Activated CD8-positive, alpha-beta memory T cell treated with anti-CD3 and anti-CD28 coated beads, Interleukin-2, amount 10 ng/mL, durations not matched to agents 7 days and 5 days (primary cell): ENCODE measurements around the gene SLC45A1. TPM values are rescaled to one million over a fixed set of nuclear protein-coding genes. Genes with fewer than 3 reads are reported as not detected.

Experiments
- ATAC-seq: fragments of 150-1000 bp; cut with Tn5 transposase; one replicate; pipeline ENCODE4 v1.10.0; 2021; ENCODE audit warnings: moderate library complexity
- CTCF ChIA-PET: fragments of 350-600 bp; sonication (Branson Sonifier 250); formaldehyde crosslinking; loops from one replicate; lab custom pipeline; 2021; ENCODE audit warnings: antibody characterized with exemption; lab: Charles Lee
- DNase-seq: peaks from one replicate; pipeline ENCODE4 v3.0.0-alpha.2; 2020
- H3K27ac Mint-ChIP-seq: one replicate; pipeline ENCODE4 v1.8.0; 2021; ENCODE audit warnings: mild to moderate bottlenecking, mixed read lengths
- H3K27me3 Mint-ChIP-seq: one replicate; pipeline ENCODE4 v1.8.0; 2021; ENCODE audit warnings: mixed read lengths
- H3K36me3 Mint-ChIP-seq: one replicate; pipeline ENCODE4 v1.8.0; 2021; ENCODE audit warnings: mild to moderate bottlenecking, mixed read lengths
- H3K4me1 Mint-ChIP-seq: one replicate; pipeline ENCODE4 v1.8.0; 2021; ENCODE audit warnings: mixed read lengths
- H3K4me3 Mint-ChIP-seq: one replicate; pipeline ENCODE4 v1.8.0; 2021; ENCODE audit warnings: mild to moderate bottlenecking, moderate library complexity, mixed read lengths
- H3K9me3 Mint-ChIP-seq: one replicate; pipeline ENCODE4 v1.8.0; 2022; ENCODE audit warnings: low read depth, mixed read lengths
- total RNA-seq, 2 experiments: library from RNA; stranded (reverse); gene quantifications; one replicate each; pipeline ENCODE4 v1.2.3, GENCODE V29; 2021

SLC45A1 gene
- total RNA-seq, 2 experiments from 2014 or later = 0.12 to 0.26 TPM

DNA sequence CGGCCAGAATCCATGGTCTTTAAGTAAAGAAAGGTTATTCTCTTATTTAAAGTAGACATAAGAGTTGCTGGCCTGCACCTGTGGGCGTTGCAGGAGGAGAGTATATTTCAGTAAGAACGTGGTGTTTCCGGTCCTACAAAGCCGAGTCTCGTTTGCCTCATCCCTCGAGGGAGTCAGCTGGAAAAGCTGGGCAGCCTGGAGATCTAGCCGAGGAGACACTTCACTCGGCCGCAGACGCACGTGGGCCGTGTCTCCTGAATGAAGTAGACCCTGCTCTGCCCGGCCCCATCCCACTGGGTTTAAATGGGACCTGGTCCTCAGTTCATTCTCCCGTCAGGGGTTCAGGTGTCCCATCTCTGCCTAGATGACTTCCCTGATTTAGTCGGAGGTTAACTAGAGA, 14.9 kb downstream of the SLC45A1 start:
- Mint-ChIP-seq H3K27ac (no peak overlapping the region), H3K36me3 (no peaks in the 10 kb centered on the region), H3K9me3 (no peaks in the 10 kb centered on the region), H3K4me3 (no peak overlapping the region), H3K27me3 (no peaks in the 10 kb centered on the region), H3K4me1 (peaks cover 5% of the 10 kb centered on the region)
- DNase-seq (no peak), ATAC-seq (no peak)
- CTCF ChIA-PET = no interaction called here

DNA sequence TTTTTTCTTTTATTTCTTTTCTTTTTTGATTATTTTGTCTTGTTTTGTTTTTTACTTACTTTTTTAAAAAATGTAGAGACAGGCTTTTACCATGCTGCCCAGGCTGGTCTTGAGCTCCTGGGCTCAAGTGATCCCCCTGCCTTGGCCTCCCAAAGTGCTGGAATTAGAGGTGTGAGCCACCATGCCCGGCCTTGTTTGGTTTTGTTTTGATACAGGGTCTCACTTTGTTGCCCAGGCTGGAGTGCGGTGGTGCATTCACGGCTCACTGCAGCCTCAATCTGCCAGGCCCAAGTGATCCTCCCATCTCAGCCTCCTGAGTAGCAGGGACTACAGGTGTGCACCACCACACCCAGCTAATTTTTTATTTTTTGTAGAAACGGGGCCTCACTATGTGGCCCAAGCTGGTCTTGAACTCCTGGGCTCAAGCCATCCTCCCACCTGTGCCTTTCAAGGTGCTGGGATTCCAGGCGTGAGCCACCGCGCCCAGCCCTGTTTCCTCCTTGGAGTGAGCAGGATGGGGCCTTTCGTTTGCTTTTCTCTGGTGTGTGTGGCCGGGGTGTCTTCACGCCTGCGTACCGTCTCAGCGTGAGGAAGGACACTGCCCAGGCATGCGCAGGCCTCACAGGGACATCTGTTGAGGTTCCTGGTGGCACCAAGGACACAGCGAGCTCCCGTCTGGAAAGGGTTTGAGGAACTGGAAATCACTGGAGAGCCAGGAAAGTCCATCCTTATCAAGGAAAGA, 15.5 kb downstream of the SLC45A1 start:
- no peak overlapping the region for H3K4me3 Mint-ChIP-seq
- H3K27me3 Mint-ChIP-seq = no peaks in the 10 kb centered on the region
- ATAC-seq = no peak
- H3K27ac Mint-ChIP-seq = no peak overlapping the region
- CTCF ChIA-PET = interaction anchor here (1.4 kb wide), 1 partner anchor 16 kb away, joined by 4 read pairs; no protein-coding TSS in a partner anchor
- no peaks in the 10 kb centered on the region for H3K9me3 Mint-ChIP-seq
- DNase-seq = no peak
- no peaks in the 10 kb centered on the region for H3K36me3 Mint-ChIP-seq
- H3K4me1 Mint-ChIP-seq = peaks cover 5% of the 10 kb centered on the region

DNA sequence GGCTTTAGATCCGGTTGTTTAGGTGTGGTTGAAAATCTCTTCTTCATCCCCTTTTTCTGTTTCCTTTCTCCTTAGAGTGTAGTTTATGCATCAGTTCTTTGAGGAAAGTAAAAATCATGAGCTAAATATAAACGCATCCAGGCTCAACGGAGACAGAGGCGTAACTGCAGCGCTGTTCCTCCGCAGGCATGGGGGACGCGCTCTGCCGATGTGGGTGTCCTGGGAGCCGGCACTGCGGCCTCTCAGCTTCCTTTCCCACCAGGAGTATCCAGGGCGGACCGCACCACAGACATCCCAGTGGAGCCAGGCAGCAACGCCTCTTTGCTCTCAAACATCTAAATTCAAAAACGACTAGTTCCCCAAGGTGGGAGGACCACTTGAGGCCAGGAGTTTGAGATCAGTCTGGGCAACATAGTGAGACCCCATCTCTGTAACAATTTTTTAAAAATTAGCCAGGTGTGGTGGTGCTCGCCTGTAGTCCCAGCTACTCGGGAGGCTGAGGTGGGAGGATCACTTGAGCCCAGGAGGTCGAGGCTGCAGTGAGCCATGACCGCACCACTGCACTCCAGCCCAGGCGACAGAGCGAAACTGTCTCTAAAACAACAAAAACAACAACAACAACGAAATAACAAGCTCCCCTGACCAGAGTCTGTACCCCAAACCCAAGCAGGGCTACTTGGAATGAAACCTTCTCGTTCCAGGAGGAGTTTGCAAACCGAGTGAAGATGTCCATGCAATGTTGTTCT, 16.4 kb downstream of the SLC45A1 start:
- Mint-ChIP-seq H3K27ac (no peak overlapping the region), H3K4me3 (no peak overlapping the region), H3K4me1 (peaks cover 5% of the 10 kb centered on the region), H3K27me3 (no peaks in the 10 kb centered on the region), H3K9me3 (no peaks in the 10 kb centered on the region), H3K36me3 (no peaks in the 10 kb centered on the region)
- ATAC-seq = no peak
- no peak for DNase-seq
- CTCF ChIA-PET = interaction anchor here (1.4 kb wide), 1 partner anchor 15 kb away, joined by 4 read pairs; no protein-coding TSS in a partner anchor

DNA sequence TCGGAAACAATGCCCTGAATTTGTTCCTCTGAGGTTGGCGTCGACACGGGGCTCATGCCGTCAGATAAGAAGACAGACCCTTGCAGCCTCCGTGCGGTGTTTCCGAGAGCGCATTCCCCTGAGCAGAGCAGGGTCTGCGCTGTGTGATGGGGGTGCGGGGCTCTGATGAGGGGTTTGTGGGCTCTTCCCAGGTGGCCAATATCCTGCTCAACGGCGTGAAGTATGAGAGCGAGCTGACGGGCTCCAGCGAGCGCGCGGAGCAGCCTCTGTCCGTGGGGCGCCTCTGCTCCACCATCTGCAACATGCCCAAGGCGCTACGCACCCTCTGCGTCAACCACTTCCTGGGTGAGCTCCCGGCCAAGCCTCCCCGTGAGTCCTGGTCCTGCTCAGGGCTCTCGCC, 17.3 kb downstream of the SLC45A1 start:
- Mint-ChIP-seq H3K4me1 (no peaks in the 10 kb centered on the region), H3K9me3 (no peaks in the 10 kb centered on the region), H3K36me3 (no peaks in the 10 kb centered on the region), H3K27me3 (no peaks in the 10 kb centered on the region), H3K4me3 (no peak overlapping the region), H3K27ac (no peak overlapping the region)
- DNase-seq (no peak), ATAC-seq (no peak)
- CTCF ChIA-PET = no interaction called here

DNA sequence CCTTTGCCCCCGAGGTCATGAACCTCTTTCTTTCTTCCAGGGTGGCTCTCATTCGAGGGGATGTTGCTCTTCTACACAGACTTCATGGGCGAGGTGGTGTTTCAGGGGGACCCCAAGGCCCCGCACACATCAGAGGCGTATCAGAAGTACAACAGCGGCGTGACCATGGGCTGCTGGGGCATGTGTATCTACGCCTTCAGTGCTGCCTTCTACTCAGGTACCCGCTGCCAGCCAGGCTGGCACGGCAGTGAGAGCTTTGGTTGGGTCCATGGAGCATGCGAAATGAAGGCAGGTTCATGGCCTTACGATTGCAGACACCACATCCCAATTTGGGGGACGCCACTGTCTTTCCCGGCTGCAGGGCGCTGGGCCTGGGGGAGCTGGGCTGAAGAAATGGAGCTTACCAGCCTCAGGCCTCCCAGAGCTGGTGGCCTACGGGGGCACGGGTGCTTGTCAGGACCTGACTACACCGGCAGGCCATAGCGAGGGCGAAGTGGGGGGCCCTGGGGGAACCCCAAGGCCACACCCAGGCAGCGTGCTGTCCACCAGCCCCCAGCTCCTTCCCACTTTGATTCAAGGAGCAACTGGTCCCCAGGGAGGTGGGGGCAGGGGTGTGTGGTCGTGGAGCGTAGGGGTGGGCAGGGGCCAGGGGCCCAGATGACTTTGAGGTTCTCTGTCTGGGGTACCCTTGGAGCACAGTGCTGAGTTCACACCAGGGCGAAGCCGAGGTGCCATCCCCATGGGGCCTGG, 20.0 kb downstream of the SLC45A1 start:
- no peak for DNase-seq
- Mint-ChIP-seq H3K36me3 (no peaks in the 10 kb centered on the region), H3K4me3 (no peak overlapping the region), H3K27me3 (no peaks in the 10 kb centered on the region), H3K9me3 (no peaks in the 10 kb centered on the region), H3K4me1 (no peaks in the 10 kb centered on the region), H3K27ac (no peak overlapping the region)
- CTCF ChIA-PET = interaction anchor here (1.5 kb wide), 1 partner anchor 24 kb away, joined by 3 read pairs; no protein-coding TSS in a partner anchor
- ATAC-seq = no peak

DNA sequence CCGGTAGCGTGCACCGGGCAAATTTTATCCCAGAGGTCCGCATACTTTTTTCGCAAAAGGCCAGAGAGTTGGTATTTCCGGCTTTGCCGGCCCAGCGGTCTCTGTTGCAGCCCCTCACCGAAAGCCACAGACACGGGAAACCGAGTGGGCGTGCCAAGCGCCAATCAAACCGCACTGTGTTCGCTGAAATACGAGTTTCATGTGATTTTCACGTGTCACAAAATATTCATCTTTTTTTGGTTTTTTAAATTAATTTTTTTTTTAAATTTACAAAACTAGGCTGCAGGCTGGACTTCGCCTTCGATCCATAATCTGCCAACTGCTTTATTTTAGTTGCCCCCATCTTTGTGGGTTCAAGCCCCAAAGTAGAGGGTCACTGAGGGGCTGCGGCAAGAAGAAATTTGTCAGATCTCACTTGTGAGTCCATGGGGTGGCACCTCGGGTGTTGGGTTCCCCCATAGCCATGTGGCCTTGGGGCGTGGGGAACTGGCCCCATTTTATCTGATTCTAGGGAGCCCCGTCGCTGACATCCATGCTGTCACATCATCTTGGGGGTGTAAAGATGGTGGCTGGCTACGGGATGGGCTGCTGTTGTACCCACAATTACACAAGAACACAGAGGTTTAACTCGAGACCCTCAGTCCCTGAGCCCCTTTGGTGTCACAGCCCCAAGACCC, 20.8 kb downstream of the SLC45A1 start:
- no peaks in the 10 kb centered on the region for H3K4me1 Mint-ChIP-seq
- H3K27ac Mint-ChIP-seq = no peak overlapping the region
- no peak overlapping the region for H3K4me3 Mint-ChIP-seq
- CTCF ChIA-PET = interaction anchor here (1.5 kb wide), 1 partner anchor 25 kb away, joined by 3 read pairs; no protein-coding TSS in a partner anchor
- H3K9me3 Mint-ChIP-seq = no peaks in the 10 kb centered on the region
- ATAC-seq (no peak), DNase-seq (no peak)
- H3K27me3 Mint-ChIP-seq = no peaks in the 10 kb centered on the region
- no peaks in the 10 kb centered on the region for H3K36me3 Mint-ChIP-seq

DNA sequence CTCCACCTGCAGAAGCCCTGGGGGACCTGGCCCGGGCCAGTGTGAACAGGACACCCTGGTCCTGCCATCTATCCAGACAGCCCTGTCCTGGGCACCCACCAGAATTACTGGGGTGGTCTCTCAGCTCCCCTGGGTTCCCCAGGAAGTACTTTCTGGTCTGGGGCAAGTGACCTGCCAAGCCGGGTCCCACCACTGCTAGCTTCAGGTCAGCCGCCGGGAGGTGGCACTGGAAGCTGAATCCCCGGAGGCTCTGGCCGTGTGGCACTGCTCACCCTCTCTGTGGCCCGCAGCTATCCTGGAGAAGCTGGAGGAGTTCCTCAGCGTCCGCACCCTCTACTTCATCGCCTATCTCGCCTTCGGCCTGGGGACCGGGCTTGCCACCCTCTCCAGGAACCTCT, 21.3 kb downstream of the SLC45A1 start:
- DNase-seq = no peak
- ATAC-seq = no peak
- no peaks in the 10 kb centered on the region for H3K27me3 Mint-ChIP-seq
- H3K27ac Mint-ChIP-seq = no peak overlapping the region
- CTCF ChIA-PET = no interaction called here
- no peak overlapping the region for H3K4me3 Mint-ChIP-seq
- no peaks in the 10 kb centered on the region for H3K36me3 Mint-ChIP-seq
- H3K9me3 Mint-ChIP-seq = no peaks in the 10 kb centered on the region
- no peaks in the 10 kb centered on the region for H3K4me1 Mint-ChIP-seq

DNA sequence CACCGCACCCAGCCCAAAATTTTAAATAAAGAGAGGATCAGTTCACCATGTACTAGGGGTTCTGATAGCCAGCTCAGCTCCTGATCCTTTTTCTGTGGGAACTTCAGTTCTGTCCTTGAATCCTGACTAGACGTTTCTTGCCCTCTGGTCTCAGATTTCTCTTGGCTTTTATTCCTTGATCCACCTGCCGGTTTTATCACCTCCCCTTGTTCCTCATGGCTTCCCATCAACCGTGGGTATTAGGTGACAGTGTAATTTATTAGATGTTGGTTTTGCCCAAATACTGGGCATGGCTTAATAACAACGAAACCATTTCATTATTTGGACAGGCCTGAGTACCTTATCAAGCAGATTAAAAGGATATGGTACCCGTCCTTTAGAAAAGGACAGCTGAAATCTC, 22.5 kb downstream of the SLC45A1 start:
- no peaks in the 10 kb centered on the region for H3K9me3 Mint-ChIP-seq
- no peak overlapping the region for H3K4me3 Mint-ChIP-seq
- H3K36me3 Mint-ChIP-seq = no peaks in the 10 kb centered on the region
- ATAC-seq (no peak), DNase-seq (no peak)
- H3K27me3 Mint-ChIP-seq = no peaks in the 10 kb centered on the region
- CTCF ChIA-PET = no interaction called here
- no peak overlapping the region for H3K27ac Mint-ChIP-seq
- no peaks in the 10 kb centered on the region for H3K4me1 Mint-ChIP-seq

DNA sequence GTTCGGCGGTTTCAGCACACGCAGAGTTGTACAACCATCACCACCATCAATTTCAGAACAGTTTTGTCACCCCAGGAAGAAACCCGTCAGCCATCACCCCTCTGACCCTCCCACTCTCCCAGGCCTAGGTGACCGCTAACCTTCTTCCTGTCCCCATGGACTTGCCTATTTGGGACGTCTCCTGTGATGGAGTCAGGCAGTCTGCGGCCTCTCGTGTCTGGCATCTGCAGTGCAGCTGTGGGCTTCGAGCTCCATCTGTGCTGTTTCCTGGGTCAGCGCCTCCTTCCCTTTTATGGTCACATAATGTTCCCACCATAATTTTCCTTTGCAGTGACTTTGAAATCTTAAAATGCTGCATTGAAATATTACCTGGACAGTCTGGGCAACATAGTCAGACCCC, 24.4 kb downstream of the SLC45A1 start:
- DNase-seq (no peak), ATAC-seq (no peak)
- no peak overlapping the region for H3K4me3 Mint-ChIP-seq
- no peaks in the 10 kb centered on the region for H3K27me3 Mint-ChIP-seq
- H3K36me3 Mint-ChIP-seq = no peaks in the 10 kb centered on the region
- H3K4me1 Mint-ChIP-seq = no peaks in the 10 kb centered on the region
- CTCF ChIA-PET = interaction anchor here (1.5 kb wide), 1 partner anchor 310 kb away, joined by 3 read pairs; no protein-coding TSS in a partner anchor
- no peaks in the 10 kb centered on the region for H3K9me3 Mint-ChIP-seq
- no peak overlapping the region for H3K27ac Mint-ChIP-seq

DNA sequence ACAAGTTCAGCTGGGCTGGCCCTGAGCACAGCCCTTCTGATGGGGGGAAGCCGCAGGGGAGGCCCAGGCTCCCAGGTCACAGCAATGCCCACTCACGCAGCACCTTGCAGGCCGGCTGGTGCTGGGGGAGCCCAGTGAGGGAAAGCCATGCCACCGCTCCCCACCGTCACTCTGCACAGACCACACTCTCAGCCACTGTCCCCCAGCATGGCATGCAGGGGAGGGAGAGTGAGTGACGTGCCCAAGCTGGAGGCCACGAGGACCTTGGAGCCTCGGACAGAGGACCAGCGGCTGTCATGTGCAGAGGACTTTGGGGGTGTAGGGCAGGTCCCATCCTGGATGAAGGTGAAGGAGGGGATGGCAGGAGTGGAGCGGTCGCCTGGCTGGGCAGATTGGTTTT, 25.1 kb downstream of the SLC45A1 start:
- CTCF ChIA-PET = interaction anchor here (1.5 kb wide), 1 partner anchor 311 kb away, joined by 3 read pairs; no protein-coding TSS in a partner anchor
- H3K36me3 Mint-ChIP-seq = no peaks in the 10 kb centered on the region
- H3K4me3 Mint-ChIP-seq = no peak overlapping the region
- no peaks in the 10 kb centered on the region for H3K27me3 Mint-ChIP-seq
- H3K9me3 Mint-ChIP-seq = no peaks in the 10 kb centered on the region
- DNase-seq (no peak), ATAC-seq (no peak)
- H3K4me1 Mint-ChIP-seq = no peaks in the 10 kb centered on the region
- no peak overlapping the region for H3K27ac Mint-ChIP-seq

DNA sequence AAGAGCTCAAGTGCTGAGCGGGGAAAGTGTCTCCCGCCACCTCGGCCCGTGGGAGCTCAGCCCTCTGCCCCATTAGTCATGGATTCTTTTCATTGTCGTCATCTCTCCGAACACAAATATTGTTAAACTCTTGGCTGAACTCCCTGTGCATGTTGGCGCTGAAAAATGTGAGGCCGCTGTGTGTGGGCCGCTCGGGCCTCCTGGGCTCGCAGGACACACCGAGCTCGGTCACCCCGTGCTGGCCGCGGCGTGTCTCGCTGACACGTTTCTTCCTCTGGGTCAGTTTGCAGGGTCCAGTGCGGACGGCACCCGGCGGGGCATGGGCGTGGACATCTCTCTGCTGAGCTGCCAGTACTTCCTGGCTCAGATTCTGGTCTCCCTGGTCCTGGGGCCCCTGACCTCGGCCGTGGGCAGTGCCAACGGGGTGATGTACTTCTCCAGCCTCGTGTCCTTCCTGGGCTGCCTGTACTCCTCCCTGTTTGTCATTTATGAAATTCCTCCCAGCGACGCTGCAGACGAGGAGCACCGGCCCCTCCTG, 25.6 kb downstream of the SLC45A1 start:
- ATAC-seq (no peak), DNase-seq (no peak)
- no peaks in the 10 kb centered on the region for H3K27me3 Mint-ChIP-seq
- H3K36me3 Mint-ChIP-seq = no peaks in the 10 kb centered on the region
- H3K4me1 Mint-ChIP-seq = no peaks in the 10 kb centered on the region
- CTCF ChIA-PET = interaction anchor here (1.5 kb wide), 1 partner anchor 311 kb away, joined by 3 read pairs; no protein-coding TSS in a partner anchor
- H3K27ac Mint-ChIP-seq = no peak overlapping the region
- H3K9me3 Mint-ChIP-seq = no peaks in the 10 kb centered on the region
- no peak overlapping the region for H3K4me3 Mint-ChIP-seq

DNA sequence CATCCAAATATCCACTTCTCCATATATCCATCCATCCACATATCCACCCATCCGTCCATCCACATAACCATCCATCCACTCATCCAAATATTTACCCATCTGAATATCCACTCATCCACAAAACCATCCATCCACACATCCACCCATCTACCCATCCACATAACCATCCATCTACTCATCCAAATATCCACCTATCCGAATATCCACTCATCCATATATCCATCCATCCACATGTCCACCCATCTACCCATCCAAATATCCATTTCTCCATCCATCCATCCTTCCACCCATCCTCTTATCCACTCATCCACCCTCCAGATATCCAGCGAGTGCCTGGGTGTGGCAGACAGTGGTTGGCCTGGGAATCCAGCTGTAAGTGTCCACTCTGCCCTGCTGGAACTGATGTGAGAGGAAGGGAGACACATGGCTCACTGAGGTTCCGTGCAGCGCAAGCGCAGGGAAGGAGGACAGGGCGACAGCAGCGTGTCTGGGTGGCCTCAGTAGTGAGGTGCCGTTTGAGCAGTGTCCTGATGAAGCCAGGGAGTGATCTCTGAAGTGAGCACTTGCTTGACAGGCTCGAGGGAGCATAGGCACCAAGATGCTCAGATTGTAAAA, 27.1 kb downstream of the SLC45A1 start:
- Mint-ChIP-seq H3K4me3 (no peak overlapping the region), H3K27me3 (peaks cover 2% of the 10 kb centered on the region), H3K27ac (no peak overlapping the region), H3K36me3 (no peaks in the 10 kb centered on the region), H3K4me1 (no peaks in the 10 kb centered on the region), H3K9me3 (no peaks in the 10 kb centered on the region)
- CTCF ChIA-PET = interaction anchor here (1.2 kb wide), 1 partner anchor 381 kb away, joined by 3 read pairs; no protein-coding TSS in a partner anchor
- DNase-seq (no peak), ATAC-seq (no peak)
